ENCODE measurements around the gene TIAM1. TPM values are rescaled to one million over a fixed set of nuclear protein-coding genes. Genes with fewer than 3 reads are reported as not detected.

The TIAM1 gene
- total and polyA plus RNA-seq, 2 of the 8 experiments (the other 6 are each of a cell fraction or from before 2014, with no cell fraction given), result 10.1 to 30.7 TPM

DNA sequence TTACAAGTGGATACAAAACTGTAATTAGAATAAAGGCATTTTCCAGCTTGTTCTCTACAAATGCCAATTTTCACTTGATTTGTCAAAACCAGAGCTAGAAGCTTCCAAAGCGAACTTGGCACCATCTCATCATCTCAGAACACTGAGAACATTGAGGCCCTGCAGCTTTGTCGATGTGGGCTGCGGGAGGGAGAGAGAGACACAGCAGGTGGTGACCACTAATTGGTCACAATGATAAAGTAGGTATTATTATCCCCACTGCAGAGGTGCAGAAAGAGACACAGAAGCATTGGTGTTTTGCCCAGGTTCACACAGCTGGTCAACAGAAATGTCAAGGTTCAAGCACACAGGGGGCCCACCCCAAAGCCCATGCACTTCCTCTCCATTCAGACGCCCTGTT is 233.6 kb downstream of the TIAM1 start (continued):
- TF ChIP-seq, protein P1, sequence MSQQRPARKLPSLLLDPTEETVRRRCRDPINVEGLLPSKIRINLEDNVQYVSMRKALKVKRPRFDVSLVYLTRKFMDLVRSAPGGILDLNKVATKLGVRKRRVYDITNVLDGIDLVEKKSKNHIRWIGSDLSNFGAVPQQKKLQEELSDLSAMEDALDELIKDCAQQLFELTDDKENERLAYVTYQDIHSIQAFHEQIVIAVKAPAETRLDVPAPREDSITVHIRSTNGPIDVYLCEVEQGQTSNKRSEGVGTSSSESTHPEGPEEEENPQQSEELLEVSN (IDR thresholded peaks at IDR 0.05), result no peak
- TF ChIP-seq, protein P2, sequence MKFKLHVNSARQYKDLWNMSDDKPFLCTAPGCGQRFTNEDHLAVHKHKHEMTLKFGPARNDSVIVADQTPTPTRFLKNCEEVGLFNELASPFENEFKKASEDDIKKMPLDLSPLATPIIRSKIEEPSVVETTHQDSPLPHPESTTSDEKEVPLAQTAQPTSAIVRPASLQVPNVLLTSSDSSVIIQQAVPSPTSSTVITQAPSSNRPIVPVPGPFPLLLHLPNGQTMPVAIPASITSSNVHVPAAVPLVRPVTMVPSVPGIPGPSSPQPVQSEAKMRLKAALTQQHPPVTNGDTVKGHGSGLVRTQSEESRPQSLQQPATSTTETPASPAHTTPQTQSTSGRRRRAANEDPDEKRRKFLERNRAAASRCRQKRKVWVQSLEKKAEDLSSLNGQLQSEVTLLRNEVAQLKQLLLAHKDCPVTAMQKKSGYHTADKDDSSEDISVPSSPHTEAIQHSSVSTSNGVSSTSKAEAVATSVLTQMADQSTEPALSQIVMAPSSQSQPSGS (IDR thresholded peaks at IDR 0.05; ENCODE audit: low read length), result no peak
- no peak for TF ChIP-seq POU5F1 (IDR thresholded peaks at IDR 0.05; ENCODE audit: low read depth, low read length)
- TF ChIP-seq FOSL1 (IDR thresholded peaks at IDR 0.05; ENCODE audit: insufficient read depth, low read depth, low read length), result no peak
